ENCODE data around the gene TMEM235.
"Not testable (repeated sequence)": the region's sequence is repeated elsewhere in the genome, so short reads cannot be mapped to it uniquely, and the experiment has no call there.

The TMEM235 gene

DNA sequence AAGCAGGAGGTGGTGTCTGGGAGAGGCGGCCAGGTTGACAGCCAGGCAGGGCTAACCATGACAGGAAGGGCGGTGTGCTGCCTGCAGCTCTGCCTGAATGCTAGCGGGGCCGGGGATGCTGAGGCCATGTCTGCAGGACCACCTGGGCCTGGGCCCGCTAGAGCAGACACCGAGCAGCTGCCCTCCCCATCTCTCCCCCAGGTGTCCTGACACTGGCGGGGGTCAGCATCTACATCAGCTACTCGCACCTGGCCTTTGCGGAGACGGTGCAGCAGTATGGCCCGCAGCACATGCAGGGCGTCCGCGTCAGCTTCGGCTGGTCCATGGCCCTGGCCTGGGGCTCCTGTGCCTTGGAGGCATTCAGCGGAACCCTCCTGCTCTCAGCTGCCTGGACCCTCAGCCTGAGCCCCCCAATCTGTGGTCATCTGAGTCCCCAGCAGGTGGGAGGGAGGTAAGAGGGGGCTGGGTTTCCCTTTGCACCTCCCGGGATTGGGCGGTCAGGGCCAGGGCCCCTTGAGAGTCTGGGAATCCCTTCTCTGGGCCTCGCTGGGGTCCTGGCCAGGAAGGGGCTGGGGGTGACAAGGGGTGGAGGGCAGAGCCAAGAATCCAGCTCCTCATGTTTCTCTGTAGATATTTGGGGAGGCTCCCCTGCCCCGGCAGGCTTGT is 7.5 kb downstream of the TMEM235 start:
- no peak for DNase-seq

DNA sequence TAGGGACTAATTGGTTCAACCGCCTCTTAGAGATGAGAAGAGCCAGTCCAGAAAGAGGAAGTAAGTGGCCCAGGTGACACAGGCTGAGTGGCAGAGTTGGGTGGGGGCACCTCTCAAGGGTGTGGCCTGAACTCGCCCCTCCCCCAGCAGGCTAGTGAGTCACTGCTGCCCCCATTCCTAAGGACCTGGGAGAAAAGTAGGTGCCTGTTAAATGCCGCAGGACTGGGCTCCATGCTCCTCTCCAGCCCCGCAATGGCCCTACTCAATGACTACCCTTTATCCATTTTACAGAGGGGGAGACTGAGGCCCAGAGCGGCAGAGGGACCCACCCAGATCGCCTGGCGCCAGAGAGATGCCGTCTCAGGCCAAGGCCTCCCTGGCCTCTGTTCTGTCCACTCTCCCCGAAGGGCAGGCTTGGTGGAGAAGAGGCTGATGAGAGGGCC is 8.1 kb downstream of the TMEM235 start:
- DNase-seq = peak in 1 of 2 donors; percentile 51

GRCh38 chr17:78240012-78240655 is 8.7 kb downstream of the TMEM235 start:
- DNase-seq = no peak

DNA sequence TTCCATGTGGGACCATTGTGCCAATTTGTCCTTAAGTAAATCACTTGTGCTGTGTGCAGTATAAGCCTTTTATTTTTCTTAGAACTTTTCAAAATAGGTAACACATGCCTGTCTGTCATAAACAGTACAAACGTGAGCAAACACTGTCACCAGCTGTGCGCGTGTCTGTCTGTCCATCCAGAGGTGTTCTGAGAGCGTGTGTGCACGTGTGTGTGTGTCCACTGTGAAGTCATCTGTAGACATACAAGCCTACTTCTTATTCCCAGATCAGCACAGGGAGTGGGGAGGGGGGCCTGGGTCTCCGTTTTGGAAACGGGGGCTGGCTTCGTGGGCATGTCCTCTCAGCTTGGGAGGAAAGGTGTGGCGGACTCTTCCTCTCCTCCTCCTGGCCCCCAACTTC is 9.4 kb downstream of the TMEM235 start:
- no peak for DNase-seq

DNA sequence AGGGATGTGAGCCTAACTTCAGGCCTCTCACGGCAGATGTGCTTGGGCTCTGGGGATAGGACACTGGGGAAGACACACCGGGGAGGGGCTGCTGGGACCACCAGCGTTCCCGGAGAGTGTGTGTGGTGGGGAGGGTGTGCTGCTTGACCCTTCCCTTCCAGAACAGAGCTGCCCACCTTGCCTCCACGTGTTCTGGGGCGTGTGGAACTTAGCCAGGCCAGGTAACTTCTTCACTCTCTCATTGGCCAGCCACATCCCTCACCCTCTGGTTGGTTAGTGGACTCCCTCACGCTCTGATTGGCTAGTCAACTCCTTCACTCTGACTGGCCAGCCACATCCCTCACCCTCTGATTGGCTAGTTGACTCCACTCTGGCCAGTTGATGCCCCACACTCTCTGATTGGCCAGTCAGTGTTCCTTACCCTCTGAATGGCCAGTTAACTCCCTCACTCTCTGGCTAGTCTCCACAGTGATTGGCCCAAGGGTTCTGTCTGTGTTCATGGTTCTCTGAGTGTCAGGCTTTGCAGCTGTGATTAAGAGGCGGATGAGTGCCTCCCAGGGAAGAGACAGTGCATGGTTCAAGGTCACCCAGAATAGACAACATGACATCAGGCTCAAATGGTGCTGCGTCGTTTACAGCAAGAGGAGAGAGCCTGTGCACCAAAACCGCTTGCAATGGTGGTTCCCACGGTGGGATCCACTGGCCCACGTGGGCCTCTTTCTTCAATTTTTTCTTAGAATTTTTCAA is 10.0 kb downstream of the TMEM235 start:
- no peak for DNase-seq

GRCh38 chr17:78242024-78242742 is 10.8 kb downstream of the TMEM235 start:
- DNase-seq = peak in 1 of 2 donors; percentile 52

- no peak for DNase-seq
Measured at GRCh38 chr17:78247304-78247703, 15.9 kb downstream of the TMEM235 start.

- DNase-seq = no peak
Measured at GRCh38 chr17:78248051-78248914, 16.9 kb downstream of the TMEM235 start.

DNA sequence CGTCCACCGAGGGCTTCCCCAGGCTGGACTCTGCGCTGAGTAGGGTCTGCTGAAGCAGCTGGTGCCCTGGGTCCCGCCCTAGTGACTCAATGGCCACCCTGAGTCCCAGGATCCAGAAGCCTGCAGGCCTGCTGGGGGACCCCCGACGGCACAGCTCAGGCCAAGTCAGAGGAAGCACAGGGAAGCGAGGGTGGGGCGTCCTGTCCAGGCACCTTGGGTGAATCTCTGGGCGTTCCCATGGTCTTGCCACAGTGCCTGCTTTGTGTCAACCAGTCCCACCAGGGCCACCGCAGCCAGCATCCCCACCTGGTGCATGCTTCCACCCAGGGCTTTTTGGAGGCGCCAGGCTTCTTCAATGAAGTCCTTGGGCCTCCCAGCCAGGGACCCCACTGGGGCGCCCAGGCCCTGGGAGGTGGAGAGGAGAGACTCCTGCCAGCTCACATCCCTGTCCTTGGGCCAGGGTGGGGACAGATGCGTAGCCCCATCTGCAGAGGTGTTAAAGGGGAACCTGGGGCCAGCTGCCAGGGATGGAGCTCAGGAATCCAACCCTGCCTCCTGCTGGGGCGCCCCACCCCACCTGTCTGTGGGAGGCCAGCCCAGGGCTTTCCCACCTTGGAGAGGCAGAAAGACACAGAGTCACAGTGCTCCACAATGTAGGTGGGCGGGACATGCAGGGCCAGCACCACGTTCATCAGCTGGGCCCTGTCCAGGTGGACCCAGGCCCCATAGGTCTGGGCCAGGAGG is 17.8 kb downstream of the TMEM235 start:
- no peak for DNase-seq

GRCh38 chr17:78249818-78250806 is 18.7 kb downstream of the TMEM235 start:
- no peak for DNase-seq

- peak; percentile 84 to 87 for DNase-seq
Measured at GRCh38 chr17:78250891-78251772, 19.7 kb downstream of the TMEM235 start.

- DNase-seq = no peak
Measured at GRCh38 chr17:78251773-78252103, 20.3 kb downstream of the TMEM235 start.

DNA sequence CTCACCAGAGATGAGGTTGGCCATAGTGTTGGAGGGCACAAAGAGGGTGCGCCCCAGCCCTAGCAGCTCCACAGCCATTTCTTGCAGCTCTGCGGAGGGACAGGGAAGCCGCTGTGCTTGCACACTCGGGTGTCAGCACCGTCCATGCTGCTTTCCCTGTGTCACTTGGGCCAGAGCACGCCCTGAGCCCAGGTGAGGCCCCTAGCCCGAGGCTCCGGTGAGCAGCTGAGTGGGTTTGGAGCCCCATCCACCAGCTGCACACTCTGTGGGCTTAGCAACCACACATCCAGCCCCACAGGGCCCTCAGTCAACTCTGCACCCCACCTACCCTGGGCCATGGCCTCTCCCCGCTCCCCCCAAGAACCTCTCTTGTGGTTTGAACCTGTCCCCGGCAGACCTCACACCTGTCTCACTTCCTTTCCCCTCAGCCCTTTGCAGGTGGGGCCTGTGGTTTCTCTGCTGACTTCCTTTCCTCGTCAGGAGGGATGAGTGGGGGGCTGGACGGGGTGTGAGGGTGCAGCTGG is 20.7 kb downstream of the TMEM235 start:
- DNase-seq = peak; percentile 85 to 87

DNA sequence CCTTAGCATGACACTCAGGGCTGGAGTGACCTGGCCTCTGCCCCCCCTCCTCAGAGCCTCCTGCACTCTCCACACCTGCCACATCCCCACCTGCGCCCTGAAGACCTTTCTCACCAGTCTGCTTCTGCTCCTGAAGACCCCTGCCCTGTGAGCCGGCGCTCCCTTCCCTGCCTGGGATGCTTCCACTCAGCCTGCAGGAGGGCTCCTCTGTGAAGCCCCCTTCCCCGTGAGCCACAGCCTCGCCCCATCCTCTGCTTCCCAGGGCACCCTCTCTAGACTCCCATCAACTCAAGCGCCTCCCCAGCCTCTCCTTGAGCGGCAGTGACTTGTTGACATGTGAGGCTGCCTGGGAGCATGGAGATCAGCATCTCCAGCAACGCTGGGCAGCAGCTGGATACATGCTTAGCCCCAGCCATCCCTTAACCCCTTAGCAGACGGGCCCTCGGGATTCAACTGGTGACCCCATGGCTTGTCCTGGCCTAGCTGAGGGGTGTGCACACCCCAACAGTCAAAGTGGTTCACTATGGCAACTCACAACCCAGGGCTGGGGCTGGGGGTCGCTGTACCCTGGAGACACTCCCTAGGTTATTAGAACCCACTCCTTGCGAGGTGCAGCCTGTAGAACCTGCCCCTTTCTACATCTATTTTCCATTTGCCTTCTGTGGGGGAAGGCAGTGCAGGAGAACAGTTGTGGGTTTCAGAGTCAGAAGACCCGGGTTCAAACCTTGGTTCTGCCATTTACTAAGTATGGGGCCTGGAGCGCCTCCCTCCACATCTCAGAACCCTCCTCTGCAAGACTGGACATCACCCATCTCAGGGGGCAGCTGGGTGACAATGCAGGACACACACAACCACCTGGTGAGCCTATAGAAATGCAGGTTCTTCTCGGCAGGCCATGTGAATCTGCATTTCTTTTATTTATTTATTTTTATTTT is 21.5 kb downstream of the TMEM235 start:
- no peak for DNase-seq

DNA sequence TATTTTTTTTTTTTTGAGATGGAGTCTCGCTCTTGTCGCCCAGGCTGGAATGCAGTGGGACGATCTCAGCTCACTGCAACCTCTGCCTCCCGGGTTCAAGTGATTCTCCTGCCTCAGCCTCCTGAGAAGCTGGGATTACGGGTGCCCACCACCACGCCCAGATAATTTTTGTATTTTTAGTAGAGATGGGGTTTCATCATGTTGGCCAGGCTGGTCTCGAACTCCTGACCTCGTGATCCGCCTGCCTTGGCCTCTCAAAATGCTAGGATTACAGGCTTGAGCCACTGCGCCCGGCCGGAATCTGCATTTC is 22.2 kb downstream of the TMEM235 start:
- not testable (repeated sequence) for DNase-seq

- peak; percentile 80 to 81 for DNase-seq
Measured at GRCh38 chr17:78253946-78254672, 22.7 kb downstream of the TMEM235 start.

GRCh38 chr17:78255029-78255656 is 23.7 kb downstream of the TMEM235 start:
- DNase-seq = no peak

All from CD4-positive, alpha-beta T cell treated with Interleukin-4 for 1 hour (primary cell).